Duodenal mucosa (tissue), 2 donors: ENCODE measurements around the gene TEKTIP1.
"Not testable (repeated sequence)": the region's sequence is repeated elsewhere in the genome, so short reads cannot be mapped to it uniquely, and the experiment has no call there.

Source experiments
- H3K27ac ChIP-seq: one replicate; pipeline ENCODE4 v1.7.0; 2013; ENCODE audit warnings: low read depth, low read length
- H3K27me3 ChIP-seq, 2 donors: one replicate each; pipeline ENCODE4 v1.7.0; 2013; ENCODE audit warnings: low read length in 2 of 2, control low read depth in 1 of 2; ENCODE audit not compliant: insufficient read depth in 2 of 2, control insufficient read depth in 1 of 2
- H3K36me3 ChIP-seq, 2 donors: one replicate each; pipeline ENCODE4 v1.7.0; 2013; ENCODE audit warnings: low read length in 2 of 2, control low read depth in 1 of 2; ENCODE audit not compliant: insufficient read depth in 2 of 2, control insufficient read depth in 1 of 2
- H3K4me1 ChIP-seq, 2 donors: one replicate each; pipeline ENCODE4 v1.7.0; 2013; ENCODE audit warnings: low read length in 2 of 2, control low read depth in 1 of 2; ENCODE audit not compliant: insufficient read depth in 2 of 2, control insufficient read depth in 1 of 2
- H3K4me3 ChIP-seq, 2 donors: one replicate each; pipeline ENCODE4 v1.7.0; 2013; ENCODE audit warnings: low read length in 2 of 2, low read depth in 1 of 2
- H3K9ac ChIP-seq, 2 donors: one replicate each; pipeline ENCODE4 v1.7.0; 2013; ENCODE audit warnings: low read length in 2 of 2, low read depth in 1 of 2
- H3K9me3 ChIP-seq, 2 donors: one replicate each; pipeline ENCODE4 v1.7.0; 2013; ENCODE audit warnings: low read length in 2 of 2, control low read depth in 1 of 2; ENCODE audit not compliant: control insufficient read depth in 1 of 2

Gene TEKTIP1

DNA sequence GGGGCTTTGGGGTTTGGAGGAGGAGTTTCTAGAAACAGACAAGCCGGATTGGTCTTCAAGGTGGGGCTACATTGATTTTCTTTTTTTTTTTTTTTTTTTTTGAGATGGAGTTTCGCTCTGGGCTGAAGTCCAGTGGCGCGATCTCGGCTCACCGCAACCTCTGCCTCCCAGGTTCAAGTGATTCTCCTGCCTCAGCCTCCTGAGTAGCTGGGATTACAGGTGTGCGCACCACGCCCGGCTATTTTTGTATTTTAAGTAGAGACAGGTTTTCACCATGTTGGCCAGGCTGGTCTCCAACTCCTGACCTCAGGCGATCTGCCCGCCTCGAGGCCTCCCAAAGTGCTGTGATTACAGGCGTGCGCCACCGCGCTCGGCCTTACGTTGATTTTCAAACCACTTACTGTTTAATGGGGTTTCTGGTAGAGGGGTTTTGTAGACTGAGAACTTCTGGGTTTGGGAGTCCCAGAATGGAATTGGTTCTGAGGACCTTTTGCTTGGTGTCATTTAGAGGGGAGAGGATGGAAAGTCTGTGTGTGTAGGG, 30.8 kb upstream of the TEKTIP1 start:
- H3K36me3 ChIP-seq: peaks cover 8 to 30% of the 10 kb centered on the region in 2 donors
- not testable (repeated sequence) for H3K9me3 ChIP-seq, H3K4me3 ChIP-seq, H3K27ac ChIP-seq, H3K27me3 ChIP-seq
- H3K9ac ChIP-seq: peak overlapping the region in 1 of 2 donors; percentile 43
- H3K4me1 ChIP-seq: peaks cover 12 to 21% of the 10 kb centered on the region in 2 donors

GRCh38 chr19:3508771-3509535, 30.0 kb upstream of the TEKTIP1 start:
- no peaks in the 10 kb centered on the region for H3K27me3 ChIP-seq
- no peak overlapping the region for H3K4me3 ChIP-seq
- H3K9ac ChIP-seq: peak overlapping the region in 1 of 2 donors; percentile 43
- H3K27ac ChIP-seq: no peak overlapping the region
- peaks cover 8 to 31% of the 10 kb centered on the region in 2 donors for H3K36me3 ChIP-seq
- H3K9me3 ChIP-seq: no peaks in the 10 kb centered on the region
- H3K4me1 ChIP-seq: peaks cover 14 to 24% of the 10 kb centered on the region in 2 donors

DNA sequence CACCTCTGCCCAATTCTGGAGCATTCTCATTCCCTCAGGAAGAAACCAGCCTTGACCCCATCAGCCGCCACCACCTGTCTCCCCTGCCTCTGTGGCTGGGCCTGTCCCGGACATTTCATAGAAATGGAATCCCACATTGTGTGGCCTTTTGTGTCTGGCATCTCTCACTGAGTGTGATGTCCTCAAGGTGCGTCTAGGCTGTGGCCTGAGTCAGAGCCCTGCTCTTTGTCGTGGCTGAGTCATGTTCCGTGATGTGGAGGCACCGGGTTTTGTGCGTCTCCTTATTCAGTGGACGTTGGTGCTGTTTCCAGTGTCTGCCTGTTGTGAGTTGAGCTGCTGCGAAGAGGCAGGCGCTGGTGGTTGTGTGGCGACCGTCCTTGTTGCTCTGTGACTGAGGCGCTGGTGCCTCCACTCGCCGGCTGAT, 29.4 kb upstream of the TEKTIP1 start:
- H3K4me1 ChIP-seq: peaks cover 14 to 24% of the 10 kb centered on the region in 2 donors
- H3K4me3 ChIP-seq: no peak overlapping the region
- H3K9me3 ChIP-seq: no peaks in the 10 kb centered on the region
- no peak overlapping the region for H3K27ac ChIP-seq
- H3K9ac ChIP-seq: no peak overlapping the region
- peaks cover 8 to 33% of the 10 kb centered on the region in 2 donors for H3K36me3 ChIP-seq
- no peaks in the 10 kb centered on the region for H3K27me3 ChIP-seq

- no peak overlapping the region for H3K9ac ChIP-seq
- H3K27me3 ChIP-seq: no peaks in the 10 kb centered on the region
- H3K27ac ChIP-seq: no peak overlapping the region
- peaks cover 8 to 33% of the 10 kb centered on the region in 2 donors for H3K36me3 ChIP-seq
- no peak overlapping the region for H3K4me3 ChIP-seq
- peaks cover 14 to 15% of the 10 kb centered on the region in 2 donors for H3K4me1 ChIP-seq
- H3K9me3 ChIP-seq: no peaks in the 10 kb centered on the region
Observed at GRCh38 chr19:3510727-3511126, 28.2 kb upstream of the TEKTIP1 start.

- H3K27me3 ChIP-seq: no peaks in the 10 kb centered on the region
- no peak overlapping the region for H3K27ac ChIP-seq
- H3K9ac ChIP-seq: no peak overlapping the region
- no peaks in the 10 kb centered on the region for H3K9me3 ChIP-seq
- peaks cover 18% of the 10 kb centered on the region in 2 donors for H3K4me1 ChIP-seq
- peaks cover 8 to 33% of the 10 kb centered on the region in 2 donors for H3K36me3 ChIP-seq
- H3K4me3 ChIP-seq: no peak overlapping the region
Observed at GRCh38 chr19:3511506-3512251, 27.3 kb upstream of the TEKTIP1 start.

DNA sequence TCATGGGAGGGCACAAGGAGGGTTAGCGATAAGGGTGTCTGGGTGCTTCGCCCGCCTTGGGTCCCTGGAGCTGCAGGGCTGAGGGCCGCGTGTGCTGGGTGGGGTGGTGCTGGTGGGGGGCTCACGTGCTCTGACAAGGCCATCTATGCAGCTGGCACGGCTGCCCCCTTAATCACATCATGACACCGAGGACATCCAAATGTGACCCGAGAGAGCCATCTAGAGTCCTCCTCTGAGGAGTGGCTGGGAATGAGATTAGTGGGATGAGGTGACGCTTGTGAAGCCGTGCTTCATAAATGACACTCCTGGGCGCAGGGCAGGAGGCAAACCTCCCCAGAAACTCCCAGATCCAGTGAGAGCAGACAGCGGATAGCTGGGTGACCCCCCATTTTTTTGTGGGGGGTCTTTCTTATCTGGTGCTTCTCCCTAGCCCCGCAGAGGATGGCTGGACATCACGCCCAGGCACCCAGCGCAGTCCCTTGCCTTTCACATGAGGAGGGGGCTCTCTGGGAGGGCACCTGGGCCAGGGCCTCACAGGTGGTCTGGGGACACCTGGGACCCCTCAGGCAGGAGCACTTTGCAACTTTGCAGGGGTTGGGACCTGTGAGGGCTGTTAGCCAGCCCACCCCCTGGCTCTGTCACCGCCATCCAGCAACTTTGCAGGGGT, 26.3 kb upstream of the TEKTIP1 start:
- Histone ChIP-seq H3K27me3 (no peaks in the 10 kb centered on the region), H3K4me1 (peaks cover 14 to 15% of the 10 kb centered on the region in 2 donors), H3K9ac (no peak overlapping the region), H3K4me3 (no peak overlapping the region), H3K27ac (no peak overlapping the region), H3K36me3 (peaks cover 8 to 33% of the 10 kb centered on the region in 2 donors), H3K9me3 (no peaks in the 10 kb centered on the region)

- H3K9ac ChIP-seq: no peak overlapping the region
- peaks cover 12 to 14% of the 10 kb centered on the region in 2 donors for H3K4me1 ChIP-seq
- no peaks in the 10 kb centered on the region for H3K27me3 ChIP-seq
- no peak overlapping the region for H3K27ac ChIP-seq
- peaks cover 8 to 33% of the 10 kb centered on the region in 2 donors for H3K36me3 ChIP-seq
- H3K9me3 ChIP-seq: no peaks in the 10 kb centered on the region
- no peak overlapping the region for H3K4me3 ChIP-seq
Observed at GRCh38 chr19:3513229-3514140, 25.5 kb upstream of the TEKTIP1 start.

DNA sequence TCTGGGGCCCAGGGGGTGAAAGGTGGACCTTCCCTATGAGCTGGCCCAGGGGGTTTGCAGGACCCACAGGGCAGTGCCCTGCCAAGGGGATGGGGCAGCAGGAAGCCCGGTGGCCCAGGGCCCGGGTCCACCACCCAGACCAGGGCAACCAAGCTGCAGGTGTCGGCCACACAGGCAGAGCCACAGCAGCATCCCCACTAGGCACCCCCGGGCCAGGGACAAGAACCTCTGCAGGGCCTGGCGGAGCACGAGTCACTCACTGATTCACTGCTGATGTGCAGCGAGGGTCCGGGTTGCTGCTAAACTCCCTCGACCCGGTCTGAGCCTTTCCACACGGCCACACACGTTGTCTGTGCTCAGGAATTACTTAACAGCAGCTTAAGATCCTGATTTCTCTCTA, 24.0 kb upstream of the TEKTIP1 start:
- peaks cover 7 to 33% of the 10 kb centered on the region in 2 donors for H3K36me3 ChIP-seq
- peaks cover 17 to 18% of the 10 kb centered on the region in 2 donors for H3K4me1 ChIP-seq
- H3K9ac ChIP-seq: no peak overlapping the region
- no peak overlapping the region for H3K27ac ChIP-seq
- no peak overlapping the region for H3K4me3 ChIP-seq
- no peaks in the 10 kb centered on the region for H3K27me3 ChIP-seq
- no peaks in the 10 kb centered on the region for H3K9me3 ChIP-seq

- Histone ChIP-seq H3K9ac (no peak overlapping the region), H3K27me3 (no peaks in the 10 kb centered on the region), H3K4me3 (no peak overlapping the region), H3K27ac (no peak overlapping the region), H3K9me3 (no peaks in the 10 kb centered on the region), H3K4me1 (peaks cover 28% of the 10 kb centered on the region in 2 donors), H3K36me3 (peaks cover 7 to 24% of the 10 kb centered on the region in 2 donors)
Observed at GRCh38 chr19:3515891-3516422, 23.0 kb upstream of the TEKTIP1 start.
